Cardiac fibroblast (primary cell): Measurements from ENCODE around the gene ABCC3.
A peak's percentile ranks its signal among the peaks of the same experiment; 100 is the strongest.

Source experiments
- DNase-seq, 2 donors: peaks; one replicate each; pipeline versions ENCODE4 v3.0.0 to v3.0.0-alpha.2; 2010; ENCODE audit warnings: low read depth in 2 of 2
- H3K4me3 ChIP-seq, 2 donors: replicated peaks in 1 of 2; 1 replicate in 1 of 2; 2 replicates in 1 of 2; pipeline ENCODE4 v1.5.1; 2011; ENCODE audit warnings: low read depth in 2 of 2, low read length in 2 of 2, mild to moderate bottlenecking in 2 of 2, moderate library complexity in 1 of 2
- CTCF ChIP-seq: IDR thresholded peaks from one replicate; pipeline ENCODE4 v1.5.1; 2011; ENCODE audit warnings: low read depth, mild to moderate bottlenecking, low read length, inconsistent platforms

ABCC3 gene

GRCh38 chr17:50588391-50589049 lies 46.2 kb upstream of the ABCC3 start:
- peak in 1 of 2 donors; percentile 32 for DNase-seq
- no peak for TF ChIP-seq CTCF
- H3K4me3 ChIP-seq = no peak overlapping the region

GRCh38 chr17:50589095-50589705 lies 45.5 kb upstream of the ABCC3 start:
- no peak for TF ChIP-seq CTCF
- peak; percentile 25 to 29 for DNase-seq
- H3K4me3 ChIP-seq = no peak overlapping the region

- TF ChIP-seq CTCF = no peak
- DNase-seq = no peak
Measured at GRCh38 chr17:50590946-50591737, 43.5 kb upstream of the ABCC3 start.

DNA sequence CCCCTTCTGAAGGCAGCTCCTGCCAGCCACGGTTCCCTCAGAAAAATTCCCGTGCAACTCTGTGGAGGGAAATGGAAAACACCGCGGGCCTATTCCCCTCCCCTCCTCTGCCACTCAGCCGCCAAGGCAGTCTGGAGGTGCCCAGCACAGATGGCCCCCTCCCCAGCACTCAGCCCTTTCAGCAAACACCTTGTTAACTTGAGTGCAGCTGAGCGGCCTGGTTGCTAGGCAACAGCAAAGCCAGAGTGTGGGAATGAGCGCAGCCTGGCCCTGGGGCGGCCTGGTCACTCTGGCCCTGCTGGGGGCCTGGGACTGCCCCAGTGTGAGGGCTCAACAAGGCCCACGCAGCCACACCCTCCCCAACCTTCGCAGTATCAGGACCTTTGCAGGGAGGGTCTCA lies 41.4 kb upstream of the ABCC3 start:
- no peak for TF ChIP-seq CTCF
- no peak overlapping the region for H3K4me3 ChIP-seq
- DNase-seq = no peak

More at GRCh38 chr17:50590946-50591737, 43.5 kb upstream of the ABCC3 start:
- H3K4me3 ChIP-seq = no peak overlapping the region

- H3K4me3 ChIP-seq = no peak overlapping the region
- TF ChIP-seq CTCF = no peak
- DNase-seq = no peak
Measured at GRCh38 chr17:50594128-50594823, 40.4 kb upstream of the ABCC3 start.

DNA sequence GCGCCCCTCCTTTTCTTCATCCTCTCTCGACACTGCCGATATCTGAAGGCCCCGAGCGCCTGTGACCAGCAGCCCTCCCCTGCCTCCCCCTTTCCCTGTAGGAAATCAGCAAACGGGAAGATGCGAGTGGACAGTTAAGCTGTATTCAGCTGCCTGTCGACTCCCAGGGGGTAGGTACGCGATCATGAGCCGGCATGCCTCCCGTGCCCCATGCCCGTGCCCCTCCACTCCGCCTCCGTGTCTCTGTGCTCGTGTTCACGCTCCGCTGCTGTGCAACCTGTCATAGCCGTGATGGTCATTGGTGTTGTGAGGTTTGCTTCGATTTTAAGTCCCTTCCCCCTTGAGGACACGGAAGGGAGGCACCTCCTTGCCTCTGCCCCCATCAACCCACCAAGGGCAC lies 39.8 kb upstream of the ABCC3 start:
- TF ChIP-seq CTCF = no peak
- no peak for DNase-seq

More for the DNA sequence above, 39.8 kb upstream of the ABCC3 start:
- H3K4me3 ChIP-seq = no peak overlapping the region
